Fibroblast of upper back skin (primary cell): ENCODE measurements around the gene FEZF2.

Source experiments
- DNase-seq: peaks from one replicate; pipeline ENCODE4 v3.0.0-alpha.2; 2013

The FEZF2 gene

DNA sequence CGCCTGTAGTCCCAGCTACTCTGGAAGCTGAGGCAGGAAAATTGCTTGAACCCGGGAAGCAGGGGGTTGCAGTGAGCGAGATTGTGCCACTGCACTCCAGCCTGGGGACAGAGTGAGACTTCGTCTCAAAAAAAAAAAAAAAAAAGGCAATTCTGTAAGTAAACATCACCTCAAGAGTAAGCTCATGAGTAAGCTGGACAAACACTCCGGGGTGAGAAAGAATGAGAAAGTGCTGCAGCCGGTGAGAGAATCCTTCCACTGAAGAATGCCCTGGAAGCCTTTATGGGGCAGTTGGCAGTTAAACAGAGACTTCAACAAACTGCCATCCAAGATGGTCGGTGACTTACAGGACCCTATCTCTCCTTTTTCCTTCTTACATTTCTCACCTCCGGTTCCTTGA lies 47.5 kb downstream of the FEZF2 start:
- DNase-seq: no peak

DNA sequence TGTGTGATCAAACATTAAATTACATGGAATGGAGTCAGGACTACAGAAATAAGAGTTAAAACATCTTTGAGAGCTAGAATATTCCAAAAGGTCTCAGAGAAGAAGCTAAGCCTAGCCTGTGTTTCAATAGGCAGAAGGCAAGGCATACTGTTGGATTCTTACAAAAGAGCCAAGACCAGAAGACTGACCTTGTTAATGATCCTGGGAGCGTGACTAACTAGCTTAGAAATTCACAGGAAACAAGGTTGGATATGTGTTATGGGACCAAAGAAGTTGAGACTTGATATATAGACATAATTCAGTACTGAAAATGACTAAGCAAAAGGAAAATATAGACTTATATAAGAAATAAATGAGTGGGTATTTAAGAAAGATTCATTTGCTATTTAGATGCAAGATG lies 50.1 kb downstream of the FEZF2 start:
- no peak for DNase-seq
